Neuronal stem cell (in vitro differentiated cells): ENCODE results near the gene ZNF219.

Experiments used
- DNase-seq: peaks from one replicate; pipeline ENCODE4 v3.0.0-alpha.2; 2013; ENCODE audit warnings: low spot score
- H2AFZ ChIP-seq: one replicate; pipeline ENCODE4 v1.6.1; 2013; ENCODE audit warnings: mild to moderate bottlenecking, low read length, inconsistent platforms
- H2AK5ac ChIP-seq: 2 replicates; pipeline ENCODE4 v1.6.1; 2013; ENCODE audit warnings: low read depth, mild to moderate bottlenecking, inconsistent platforms, low read length, moderate library complexity, mixed read lengths
- H2BK120ac ChIP-seq: 2 replicates; pipeline ENCODE4 v1.6.1; 2013; ENCODE audit warnings: low read depth, mild to moderate bottlenecking, inconsistent platforms, low read length, moderate library complexity, mixed read lengths
- H2BK12ac ChIP-seq: one replicate; pipeline ENCODE4 v1.6.1; 2013; ENCODE audit warnings: low read length, inconsistent platforms
- H2BK15ac ChIP-seq: 2 replicates; pipeline ENCODE4 v1.6.1; 2013; ENCODE audit warnings: mild to moderate bottlenecking, low read length, inconsistent platforms, mixed read lengths
- H2BK5ac ChIP-seq: one replicate; pipeline ENCODE4 v1.6.1; 2013; ENCODE audit warnings: inconsistent platforms, mild to moderate bottlenecking, low read length, moderate library complexity
- H3K14ac ChIP-seq: one replicate; pipeline ENCODE4 v1.6.1; 2013; ENCODE audit warnings: low read length, inconsistent platforms
- H3K18ac ChIP-seq: 2 replicates; pipeline ENCODE4 v1.6.1; 2013; ENCODE audit warnings: low read length, inconsistent platforms
- H3K23ac ChIP-seq: 2 replicates; pipeline ENCODE4 v1.6.1; 2013; ENCODE audit warnings: low read depth, mild to moderate bottlenecking, mixed read lengths, low read length, inconsistent platforms; ENCODE audit not compliant: poor library complexity
- H3K27ac ChIP-seq: replicated peaks from 3 replicates; pipeline ENCODE4 v1.5.1; 2013; ENCODE audit warnings: low read length, inconsistent platforms
- H3K27me3 ChIP-seq, 3 experiments: 2 replicates each; pipeline ENCODE4 v1.6.1; 2013; ENCODE audit warnings: low read length in 3 of 3, mild to moderate bottlenecking in 2 of 3, inconsistent platforms in 1 of 3, low read depth in 1 of 3, mixed read lengths in 1 of 3, moderate library complexity in 1 of 3; ENCODE audit not compliant: control insufficient read depth in 3 of 3, insufficient read depth in 3 of 3
- H3K36me3 ChIP-seq, 2 donors: replicated peaks in 1 of 2; 2 replicates each; pipeline ENCODE4 v1.6.1; 2013; ENCODE audit warnings: low read length in 2 of 2; ENCODE audit not compliant: control insufficient read depth in 2 of 2, insufficient read depth in 2 of 2
- H3K4ac ChIP-seq: 2 replicates; pipeline ENCODE4 v1.6.1; 2013; ENCODE audit warnings: inconsistent platforms, mild to moderate bottlenecking, low read length, moderate library complexity
- H3K4me1 ChIP-seq, 2 donors: 1 replicate in 1 of 2; 2 replicates in 1 of 2; pipeline ENCODE4 v1.6.1; 2013; ENCODE audit warnings: low read length in 2 of 2, low read depth in 1 of 2; ENCODE audit not compliant: control insufficient read depth in 2 of 2, insufficient read depth in 1 of 2
- H3K4me2 ChIP-seq: one replicate; pipeline ENCODE4 v1.6.1; 2013; ENCODE audit warnings: mild to moderate bottlenecking, low read length, inconsistent platforms; ENCODE audit not compliant: insufficient read depth, poor library complexity, severe bottlenecking
- H3K4me3 ChIP-seq, 2 donors: 2 replicates each; pipeline ENCODE4 v1.5.1; 2013; ENCODE audit warnings: low read length in 2 of 2, mild to moderate bottlenecking in 2 of 2, inconsistent platforms in 1 of 2, moderate library complexity in 1 of 2
- H3K79me1 ChIP-seq: one replicate; pipeline ENCODE4 v1.6.1; 2013; ENCODE audit warnings: low read depth, mild to moderate bottlenecking, inconsistent platforms, low read length, moderate library complexity
- H3K9ac ChIP-seq: one replicate; pipeline ENCODE4 v1.6.1; 2013; ENCODE audit warnings: mild to moderate bottlenecking, low read depth, low read length, inconsistent platforms; ENCODE audit not compliant: poor library complexity
- H3K9me3 ChIP-seq, 2 donors: replicated peaks in 1 of 2; 2 replicates each; pipeline versions ENCODE3 to v1.6.1; 2013; ENCODE audit warnings: low read length in 2 of 2, mild to moderate bottlenecking in 2 of 2, inconsistent platforms in 1 of 2, low read depth in 1 of 2, mixed read lengths in 1 of 2, moderate library complexity in 1 of 2; ENCODE audit not compliant: control insufficient read depth in 2 of 2, insufficient read depth in 1 of 2
- H4K8ac ChIP-seq: one replicate; pipeline ENCODE4 v1.6.1; 2013; ENCODE audit warnings: low read depth, mild to moderate bottlenecking, inconsistent platforms, low read length, moderate library complexity
- H4K91ac ChIP-seq: one replicate; pipeline ENCODE4 v1.6.1; 2013; ENCODE audit warnings: low read length, low read depth, mild to moderate bottlenecking, inconsistent platforms; ENCODE audit not compliant: poor library complexity
- WGBS, 2 donors: extraction: QIAGEN DNeasy Blood & Tissue Kit; methylation state at CpG; one replicate each; pipeline ENCODE4 v1.1.7; 2013; ENCODE audit warnings: missing lambda C conversion rate in 2 of 2, mixed read lengths in 1 of 2; ENCODE audit not compliant: insufficient read length in 2 of 2, insufficient replicate concordance in 1 of 2; ENCODE audit errors: extremely low coverage in 2 of 2; 5-methylcytosine and 5-hydroxymethylcytosine counted together

The ZNF219 gene

DNA sequence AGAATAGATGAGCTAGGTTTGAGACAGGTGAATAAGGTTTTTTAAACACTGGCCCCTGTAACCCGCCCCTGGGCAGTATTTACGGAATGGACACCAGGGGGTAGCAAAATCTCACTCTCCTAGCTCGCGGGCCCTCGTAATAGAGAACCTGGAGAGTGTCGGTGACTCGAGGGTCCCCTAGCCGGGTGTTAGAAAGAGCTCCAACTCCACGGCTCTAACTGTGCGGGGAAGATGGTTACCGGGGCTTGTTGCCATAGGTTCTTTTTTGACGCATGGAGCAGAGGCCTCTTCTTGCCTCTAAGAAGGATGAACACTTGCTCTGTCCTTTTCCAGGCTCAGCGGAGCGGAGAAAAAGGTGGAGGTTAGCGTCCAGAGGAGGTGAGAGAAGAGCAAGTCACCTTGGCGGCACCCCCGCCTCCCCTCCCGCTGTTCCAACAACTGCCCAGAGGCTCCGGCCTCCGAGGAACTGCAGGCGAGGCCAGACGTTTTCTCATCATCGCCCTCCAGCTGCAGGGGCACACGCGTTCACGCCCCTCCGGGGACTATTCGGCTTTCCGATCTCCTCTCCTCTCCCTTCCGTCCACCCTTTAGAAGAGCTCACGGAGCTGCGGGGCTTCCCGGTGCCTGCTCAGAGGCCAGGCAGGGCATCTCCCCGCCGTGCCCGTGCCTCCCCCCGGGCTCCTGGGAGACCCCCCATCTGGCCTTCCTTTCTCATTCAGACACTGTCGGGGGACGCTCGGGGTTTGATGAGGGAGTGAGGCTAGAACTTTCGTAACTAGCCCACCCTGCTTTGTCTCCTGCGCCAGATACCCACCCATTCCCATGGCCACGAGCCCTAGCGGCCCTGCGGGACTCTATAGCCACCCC is 29.7 kb downstream of the ZNF219 start:
- Histone ChIP-seq H2BK5ac (peak overlapping the region; percentile 99), H3K18ac (peak overlapping the region; percentile 99), H2BK120ac (peak overlapping the region; percentile 48), H2AK5ac (peak overlapping the region; percentile 87), H3K27ac (peak overlapping the region; percentile 94), H2BK15ac (peak overlapping the region; percentile 96), H3K4me1 (peaks cover 9 to 15% of the 10 kb centered on the region in 2 donors), H4K91ac (peak overlapping the region; percentile 76), H3K27me3 (no peaks in the 10 kb centered on the region), H3K14ac (peak overlapping the region; percentile 5), H3K23ac (peak overlapping the region; percentile 15), H3K4ac (peak overlapping the region; percentile 96), H3K4me2 (peak overlapping the region; percentile 84), H2BK12ac (peak overlapping the region; percentile 67), H3K9me3 (no peaks in the 10 kb centered on the region), H3K4me3 (peak overlapping the region; percentile 59 to 90), H3K36me3 (peaks cover 6 to 16% of the 10 kb centered on the region in 2 donors), H3K9ac (peak overlapping the region; percentile 96), H2AFZ (peak overlapping the region; percentile 81), H4K8ac (no peak overlapping the region), H3K79me1 (peaks cover 4% of the 10 kb centered on the region)
- peak; percentile 61 for DNase-seq
- no CpG with 5 or more reads among the region's 45 CpGs for WGBS, 2 donors

DNA sequence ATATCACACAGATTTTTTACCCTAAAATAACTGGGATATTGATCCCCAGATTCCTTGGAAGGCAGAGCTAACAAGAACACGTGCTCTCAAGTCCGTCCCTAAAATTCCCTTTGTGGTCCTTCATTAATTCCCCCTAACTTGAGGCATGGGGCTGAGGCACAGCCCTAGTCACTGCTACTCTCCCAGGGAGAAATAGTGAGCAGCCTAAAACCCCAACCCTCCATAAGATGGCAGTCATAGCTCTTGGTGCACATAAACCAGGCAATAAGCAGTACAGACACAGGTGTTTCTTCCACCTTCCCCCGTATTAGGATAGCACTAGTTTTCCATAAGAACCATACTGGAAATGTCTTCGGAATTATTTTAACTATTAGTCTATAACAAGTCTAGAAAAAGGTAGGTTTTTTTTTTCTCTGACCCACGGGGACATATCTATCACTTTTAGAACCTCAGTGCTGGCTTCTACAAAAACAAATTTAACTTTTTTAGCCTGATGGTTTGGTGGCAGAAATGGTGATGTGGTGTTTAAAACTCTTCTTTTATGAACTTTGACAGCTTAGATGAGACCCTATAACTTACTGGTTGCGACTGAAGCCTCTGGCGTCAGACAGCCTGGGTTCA is 31.5 kb downstream of the ZNF219 start:
- Histone ChIP-seq H4K8ac (no peak overlapping the region), H3K23ac (no peak overlapping the region), H2BK12ac (no peak overlapping the region), H2AFZ (no peak overlapping the region), H3K27ac (no peak overlapping the region), H3K4me1 (peaks cover 4 to 19% of the 10 kb centered on the region in 2 donors), H3K27me3 (no peaks in the 10 kb centered on the region), H3K36me3 (no peaks in the 10 kb centered on the region), H2BK5ac (no peak overlapping the region), H3K79me1 (peaks cover 1% of the 10 kb centered on the region), H3K4me2 (no peak overlapping the region), H3K14ac (no peak overlapping the region), H3K9me3 (no peaks in the 10 kb centered on the region), H2AK5ac (no peak overlapping the region), H3K4me3 (no peak overlapping the region), H2BK120ac (no peak overlapping the region), H2BK15ac (no peak overlapping the region), H3K9ac (no peak overlapping the region), H3K4ac (no peak overlapping the region), H3K18ac (no peak overlapping the region), H4K91ac (no peak overlapping the region)
- no peak for DNase-seq
- WGBS, 2 donors, result no CpG with 5 or more reads among the region's 7 CpGs

DNA sequence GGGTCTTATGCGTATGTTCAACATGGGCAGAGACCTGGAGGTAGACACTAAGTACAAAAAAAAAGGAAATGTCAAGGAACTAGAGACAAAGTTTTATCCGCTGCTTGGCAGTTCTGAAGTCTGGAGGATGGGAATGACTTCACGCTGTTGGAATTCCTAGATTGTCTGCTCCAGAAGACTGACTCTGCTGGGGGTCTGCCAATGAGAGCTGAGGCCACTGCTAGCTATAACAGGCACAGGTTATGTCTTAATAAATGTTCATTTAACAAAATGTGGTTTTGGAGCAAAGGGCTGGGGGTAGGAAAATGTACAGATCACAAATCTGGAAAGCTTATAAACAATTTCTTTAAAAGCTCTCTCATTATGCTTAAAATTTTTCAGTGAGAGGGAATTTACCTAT is 35.0 kb downstream of the ZNF219 start:
- Histone ChIP-seq H3K9me3 (no peaks in the 10 kb centered on the region), H3K4me3 (no peak overlapping the region)

GRCh38 chr14:21061347-21061668 is 37.1 kb downstream of the ZNF219 start:
- H3K14ac ChIP-seq, result no peak overlapping the region
- H4K91ac ChIP-seq, result no peak overlapping the region
- no peak overlapping the region for H3K4me2 ChIP-seq
- H4K8ac ChIP-seq, result no peak overlapping the region
- no peak for DNase-seq
- H2AK5ac ChIP-seq, result no peak overlapping the region
- no CpG with 5 or more reads among the region's 3 CpGs for WGBS, 2 donors
- H3K9ac ChIP-seq, result no peak overlapping the region
- no peak overlapping the region for H3K4ac ChIP-seq
- H3K9me3 ChIP-seq, result no peaks in the 10 kb centered on the region
- no peak overlapping the region for H3K18ac ChIP-seq
- H3K23ac ChIP-seq, result no peak overlapping the region
- H3K27me3 ChIP-seq, result peaks cover 0 to 13% (median 0%) of the 10 kb centered on the region in 3 experiments
- no peak overlapping the region for H3K27ac ChIP-seq
- no peaks in the 10 kb centered on the region for H3K36me3 ChIP-seq
- H2BK120ac ChIP-seq, result no peak overlapping the region
- H3K79me1 ChIP-seq, result no peaks in the 10 kb centered on the region
- H2BK5ac ChIP-seq, result no peak overlapping the region
- H3K4me1 ChIP-seq, result peaks cover 4 to 9% of the 10 kb centered on the region in 2 donors
- H2BK12ac ChIP-seq, result no peak overlapping the region
- no peak overlapping the region for H2BK15ac ChIP-seq
- no peak overlapping the region for H2AFZ ChIP-seq
- H3K4me3 ChIP-seq, result no peak overlapping the region

More for the DNA sequence above, 35.0 kb downstream of the ZNF219 start:
- Histone ChIP-seq H3K36me3 (no peaks in the 10 kb centered on the region), H4K8ac (no peak overlapping the region), H3K4ac (no peak overlapping the region), H4K91ac (no peak overlapping the region), H3K14ac (no peak overlapping the region), H2BK15ac (no peak overlapping the region), H3K27ac (no peak overlapping the region), H2BK120ac (no peak overlapping the region), H2AK5ac (no peak overlapping the region), H3K23ac (no peak overlapping the region), H2BK5ac (no peak overlapping the region), H2AFZ (no peak overlapping the region), H3K79me1 (no peaks in the 10 kb centered on the region), H3K18ac (no peak overlapping the region), H3K27me3 (no peaks in the 10 kb centered on the region), H3K4me2 (no peak overlapping the region), H2BK12ac (no peak overlapping the region), H3K9ac (no peak overlapping the region), H3K4me1 (peaks cover 4 to 12% of the 10 kb centered on the region in 2 donors)
- no peak for DNase-seq
- no CpG with 5 or more reads among the region's 3 CpGs for WGBS, 2 donors
